ENCODE results near the gene HOXA11. TPM values are rescaled to one million over a fixed set of nuclear protein-coding genes. Genes with fewer than 3 reads are reported as not detected.

The HOXA11 gene
- total RNA-seq, 1 experiment from 2014 or later = not detected

GRCh38 chr7:27156508-27156898 lies 28.5 kb downstream of the HOXA11 start, which contains the start of gene HOXA7:
HOXA7 (minus strand) TSS chr7:27156675; CDS start chr7:27156545, 130 bp downstream.
- Mint-ChIP-seq H3K27me3 (ENCODE audit: low read depth) (peaks cover 99% of the 10 kb centered on the region), H3K9me3 (peaks cover 16 to 26% of the 10 kb centered on the region in 2 experiments), H3K36me3 (ENCODE audit: insufficient read depth in 1 of 3, low read depth in 3 of 3) (peaks cover 0 to 6% (median 0%) of the 10 kb centered on the region in 3 experiments; a peak in 3 of 7 replicates), H3K27ac (no peak within 1 kb of the TSS; a peak in 1 of 7 replicates), H3K4me3 (peak within 1 kb of the TSS; percentile 59 to 78), H3K4me1 (peaks cover 4 to 13% of the 10 kb centered on the region in 2 experiments)
- H3K14ac ChIP-seq (ENCODE audit: insufficient read depth, low read length) = no peak within 1 kb of the TSS
- no peak within 1 kb of the TSS for H4K91ac ChIP-seq (ENCODE audit: insufficient read length, low read depth, low read length)
- no peak within 1 kb of the TSS for H3K18ac ChIP-seq (ENCODE audit: insufficient read length, low read depth, low read length)
- no peak within 1 kb of the TSS for H2AK5ac ChIP-seq (ENCODE audit: insufficient read length, low read length)
- H3K79me2 ChIP-seq (ENCODE audit: insufficient read depth, low read length) = no peaks in the 10 kb centered on the region
- peak; percentile 80 for DNase-seq
- H3K27ac ChIP-seq (ENCODE audit: insufficient read length, low read depth, low read length) = no peak within 1 kb of the TSS
- H3K9me3 ChIP-seq (ENCODE audit: control insufficient read depth, low read depth, low read length) = no peaks in the 10 kb centered on the region
- TF ChIP-seq, protein P1, sequence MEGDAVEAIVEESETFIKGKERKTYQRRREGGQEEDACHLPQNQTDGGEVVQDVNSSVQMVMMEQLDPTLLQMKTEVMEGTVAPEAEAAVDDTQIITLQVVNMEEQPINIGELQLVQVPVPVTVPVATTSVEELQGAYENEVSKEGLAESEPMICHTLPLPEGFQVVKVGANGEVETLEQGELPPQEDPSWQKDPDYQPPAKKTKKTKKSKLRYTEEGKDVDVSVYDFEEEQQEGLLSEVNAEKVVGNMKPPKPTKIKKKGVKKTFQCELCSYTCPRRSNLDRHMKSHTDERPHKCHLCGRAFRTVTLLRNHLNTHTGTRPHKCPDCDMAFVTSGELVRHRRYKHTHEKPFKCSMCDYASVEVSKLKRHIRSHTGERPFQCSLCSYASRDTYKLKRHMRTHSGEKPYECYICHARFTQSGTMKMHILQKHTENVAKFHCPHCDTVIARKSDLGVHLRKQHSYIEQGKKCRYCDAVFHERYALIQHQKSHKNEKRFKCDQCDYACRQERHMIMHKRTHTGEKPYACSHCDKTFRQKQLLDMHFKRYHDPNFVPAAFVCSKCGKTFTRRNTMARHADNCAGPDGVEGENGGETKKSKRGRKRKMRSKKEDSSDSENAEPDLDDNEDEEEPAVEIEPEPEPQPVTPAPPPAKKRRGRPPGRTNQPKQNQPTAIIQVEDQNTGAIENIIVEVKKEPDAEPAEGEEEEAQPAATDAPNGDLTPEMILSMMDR (conservative IDR thresholded peaks at IDR 0.05) = no peak
- H3K9ac ChIP-seq (ENCODE audit: extremely low read depth, insufficient read length, low read length) = no peak within 1 kb of the TSS
- peak within 1 kb of the TSS; percentile 60 for H3K4me2 ChIP-seq (ENCODE audit: insufficient read depth, insufficient read length, low read length)
- H2BK20ac ChIP-seq (ENCODE audit: low read depth, low read length, poor library complexity, severe bottlenecking) = no peak within 1 kb of the TSS
- no peak within 1 kb of the TSS for H3K23ac ChIP-seq (ENCODE audit: insufficient read length, low read depth, low read length)
- no peak within 1 kb of the TSS for H2BK12ac ChIP-seq (ENCODE audit: insufficient read length, low read depth, low read length)
- no peak within 1 kb of the TSS for H2BK5ac ChIP-seq (ENCODE audit: insufficient read length, low read length)
- H3K79me1 ChIP-seq (ENCODE audit: insufficient read depth, low read depth, low read length, poor library complexity, severe bottlenecking) = no peaks in the 10 kb centered on the region
- H3K56ac ChIP-seq (ENCODE audit: insufficient read length, low read depth, low read length) = no peak within 1 kb of the TSS
- no CpG with 5 or more reads among the region's 33 CpGs for WGBS (ENCODE audit: extremely low coverage, insufficient read length, low lambda C conversion rate)
- H4K8ac ChIP-seq (replicated peaks; ENCODE audit: insufficient read length, low read depth, low read length) = no peak within 1 kb of the TSS
- H3T11ph ChIP-seq (ENCODE audit: low read length) = no peak within 1 kb of the TSS
- H3K23me2 ChIP-seq (ENCODE audit: insufficient read length, low read depth, low read length, poor library complexity, severe bottlenecking) = no peaks in the 10 kb centered on the region
- no peak within 1 kb of the TSS for H2BK120ac ChIP-seq (ENCODE audit: low read depth, low read length, poor library complexity, severe bottlenecking)
- H2AFZ ChIP-seq (ENCODE audit: low read length) = peak within 1 kb of the TSS; percentile 66
- no peak within 1 kb of the TSS for H3K4ac ChIP-seq (ENCODE audit: low read depth, low read length)
- H3K4me1 ChIP-seq (ENCODE audit: insufficient read depth, low read length) = no peaks in the 10 kb centered on the region
- H4K20me1 ChIP-seq (ENCODE audit: control insufficient read depth, insufficient read depth, insufficient read length) = no peaks in the 10 kb centered on the region
- H3K27me3 ChIP-seq (ENCODE audit: insufficient read depth, low read length) = peaks cover 97% of the 10 kb centered on the region
- no peak within 1 kb of the TSS for H4K5ac ChIP-seq (ENCODE audit: insufficient read length, low read depth, low read length)
- H2BK15ac ChIP-seq (ENCODE audit: low read depth, low read length) = no peak within 1 kb of the TSS

Data from H9 (cell line).